GM10266 (cell line): ENCODE data around the gene NUP50.

ENCODE experiments used
- DNase-seq: peaks from one replicate; pipeline ENCODE4 v3.0.0; 2012; ENCODE audit errors: extremely low spot score
- TF ChIP-seq, protein P1 (sequence below): IDR thresholded peaks from 2 replicates; pipeline ENCODE4 v1.5.1; 2012; ENCODE audit warnings: mild to moderate bottlenecking, low read depth; ENCODE audit not compliant: control insufficient read depth, insufficient read depth; ENCODE audit errors: missing control alignments

Gene NUP50

DNA sequence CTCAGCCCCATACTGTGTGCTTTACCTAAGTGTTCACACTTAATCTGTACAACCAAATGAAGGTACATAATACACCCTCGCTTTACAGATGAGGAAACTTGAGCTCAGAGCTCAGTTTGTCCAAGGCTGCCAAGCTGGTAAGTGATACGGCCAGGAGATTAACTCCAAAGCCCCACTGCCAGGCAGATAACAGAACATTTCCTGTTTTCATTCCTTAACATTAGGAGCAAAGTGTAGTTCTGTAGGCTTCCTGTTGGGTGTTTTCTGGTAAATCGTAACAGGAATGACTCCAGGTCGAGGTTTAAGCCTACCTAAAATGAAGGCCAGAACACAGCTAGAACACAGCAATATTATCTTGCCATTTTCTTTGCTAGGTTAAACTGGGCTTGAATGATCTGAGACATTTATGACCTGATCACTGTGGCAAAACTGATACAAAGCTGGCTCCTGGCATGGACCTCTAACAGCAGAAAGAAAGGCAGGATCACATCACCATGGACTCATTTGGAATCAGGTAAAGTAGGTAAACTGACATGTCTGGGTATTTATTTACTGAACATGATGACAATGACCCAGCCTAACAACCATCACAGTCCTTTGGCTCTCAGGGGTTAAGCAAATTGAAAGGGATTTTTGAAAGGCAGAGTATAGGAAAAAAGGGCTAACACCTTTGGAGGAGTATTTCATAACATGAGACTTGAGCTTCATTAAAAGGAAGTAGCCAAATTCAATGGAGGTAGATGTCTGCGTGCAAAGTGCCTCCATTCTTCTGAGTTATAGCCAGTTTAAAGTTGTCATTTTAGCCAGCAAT is 3.9 kb upstream of the NUP50 start:
- DNase-seq: no peak
- TF ChIP-seq, protein P1, sequence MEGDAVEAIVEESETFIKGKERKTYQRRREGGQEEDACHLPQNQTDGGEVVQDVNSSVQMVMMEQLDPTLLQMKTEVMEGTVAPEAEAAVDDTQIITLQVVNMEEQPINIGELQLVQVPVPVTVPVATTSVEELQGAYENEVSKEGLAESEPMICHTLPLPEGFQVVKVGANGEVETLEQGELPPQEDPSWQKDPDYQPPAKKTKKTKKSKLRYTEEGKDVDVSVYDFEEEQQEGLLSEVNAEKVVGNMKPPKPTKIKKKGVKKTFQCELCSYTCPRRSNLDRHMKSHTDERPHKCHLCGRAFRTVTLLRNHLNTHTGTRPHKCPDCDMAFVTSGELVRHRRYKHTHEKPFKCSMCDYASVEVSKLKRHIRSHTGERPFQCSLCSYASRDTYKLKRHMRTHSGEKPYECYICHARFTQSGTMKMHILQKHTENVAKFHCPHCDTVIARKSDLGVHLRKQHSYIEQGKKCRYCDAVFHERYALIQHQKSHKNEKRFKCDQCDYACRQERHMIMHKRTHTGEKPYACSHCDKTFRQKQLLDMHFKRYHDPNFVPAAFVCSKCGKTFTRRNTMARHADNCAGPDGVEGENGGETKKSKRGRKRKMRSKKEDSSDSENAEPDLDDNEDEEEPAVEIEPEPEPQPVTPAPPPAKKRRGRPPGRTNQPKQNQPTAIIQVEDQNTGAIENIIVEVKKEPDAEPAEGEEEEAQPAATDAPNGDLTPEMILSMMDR: no peak

DNA sequence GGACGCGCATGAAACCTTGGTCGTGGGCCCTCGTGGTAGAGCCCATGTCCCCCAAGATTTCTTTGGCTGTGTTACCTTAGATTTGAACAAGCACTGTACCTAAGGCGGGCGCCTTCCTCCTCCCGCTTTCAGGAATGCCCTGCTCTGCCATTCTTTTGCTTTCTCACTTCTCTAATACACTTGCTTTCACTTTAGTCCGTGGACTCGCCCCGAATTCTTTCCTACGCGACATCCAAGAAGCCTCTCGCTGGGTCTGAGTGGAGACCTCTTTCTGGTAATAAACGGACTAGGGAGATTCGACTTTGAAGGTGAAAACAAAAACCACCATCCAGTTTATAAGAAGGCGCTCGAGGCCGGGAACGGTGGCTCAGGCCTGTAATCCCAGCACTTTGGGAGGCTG is 1.2 kb upstream of the NUP50 start:
- TF ChIP-seq, protein P1: no peak
- DNase-seq: no peak

DNA sequence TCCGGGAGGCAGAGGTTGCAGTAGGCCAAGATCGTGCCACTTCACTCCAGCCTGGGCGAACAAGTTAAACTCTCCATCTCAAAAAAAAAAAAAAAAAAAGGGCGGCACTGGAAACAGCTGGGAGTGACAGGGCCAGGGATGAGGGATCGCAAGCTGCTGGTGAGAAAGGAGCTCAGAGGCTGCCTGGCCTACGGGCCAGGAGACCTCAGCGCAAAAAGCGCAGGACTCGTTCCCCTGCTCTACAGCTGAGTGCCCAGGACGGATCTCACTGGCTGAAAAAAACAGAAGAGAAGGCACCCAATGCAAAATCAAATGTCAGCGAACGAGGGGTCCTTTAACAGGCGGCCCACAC is 650 bp upstream of the NUP50 start:
- TF ChIP-seq, protein P1: no peak
- peak; percentile 43 for DNase-seq

DNA sequence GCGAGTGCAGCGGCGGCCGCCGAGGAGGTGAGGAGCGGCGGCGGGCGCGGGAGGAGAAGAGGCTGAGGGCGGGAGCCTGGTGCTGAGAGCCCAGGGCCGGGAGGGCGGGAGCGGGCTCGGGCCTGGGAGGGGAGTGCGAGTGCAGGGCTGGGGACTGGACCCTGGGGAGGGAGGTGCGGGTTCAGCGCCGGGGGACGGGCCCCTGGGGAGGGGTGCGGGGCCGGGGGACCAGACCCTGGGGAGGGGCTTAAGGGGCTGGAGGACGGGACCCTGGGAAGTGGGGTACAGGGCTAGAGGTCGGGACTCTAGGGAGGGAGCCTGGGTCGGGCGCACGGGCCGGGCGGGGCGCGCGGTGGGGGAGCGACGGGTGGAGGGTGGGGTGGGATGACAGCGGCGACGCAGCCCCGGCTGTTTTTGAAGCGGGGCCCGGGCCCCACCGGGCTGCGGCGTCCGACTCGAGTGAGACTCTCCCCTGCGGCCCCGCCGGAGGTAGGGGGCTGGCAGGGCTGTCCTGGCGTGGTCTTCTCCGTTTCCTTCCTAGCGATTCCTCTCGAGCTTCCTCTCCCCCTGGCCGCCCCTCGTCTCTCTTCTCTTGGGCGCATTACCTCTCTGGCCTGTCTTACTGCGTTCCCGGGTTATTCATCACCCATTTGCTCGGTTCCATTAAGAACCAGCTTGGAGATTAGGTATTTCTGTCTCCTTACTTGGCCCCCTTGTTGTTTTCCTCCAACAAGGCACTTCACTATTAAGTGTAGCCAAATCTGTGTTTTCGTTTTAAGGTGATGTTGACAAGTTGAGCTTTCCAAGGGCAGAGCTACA is 754 bp downstream of the NUP50 start:
- peak; percentile 62 for DNase-seq
- TF ChIP-seq, protein P1: no peak

DNA sequence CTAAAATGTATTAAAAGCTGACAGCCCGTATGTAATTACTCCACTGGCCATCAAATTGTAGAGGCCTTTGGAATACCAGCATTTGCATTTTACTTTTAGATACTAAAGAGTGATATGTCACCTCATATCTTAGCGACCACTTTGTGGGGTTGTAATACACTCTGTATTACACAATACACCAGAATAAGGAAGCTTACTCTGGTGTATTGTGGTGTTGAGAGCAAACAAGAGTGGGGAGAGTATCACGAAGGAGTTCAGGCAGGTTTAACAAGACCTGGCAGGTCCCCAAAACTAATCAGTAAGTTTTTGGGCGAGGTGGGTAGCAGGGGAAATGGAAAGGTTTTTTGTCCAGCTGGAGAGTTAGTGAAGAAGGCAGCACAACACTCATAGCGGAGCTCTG is 3.2 kb downstream of the NUP50 start:
- TF ChIP-seq, protein P1: no peak
- DNase-seq: no peak

DNA sequence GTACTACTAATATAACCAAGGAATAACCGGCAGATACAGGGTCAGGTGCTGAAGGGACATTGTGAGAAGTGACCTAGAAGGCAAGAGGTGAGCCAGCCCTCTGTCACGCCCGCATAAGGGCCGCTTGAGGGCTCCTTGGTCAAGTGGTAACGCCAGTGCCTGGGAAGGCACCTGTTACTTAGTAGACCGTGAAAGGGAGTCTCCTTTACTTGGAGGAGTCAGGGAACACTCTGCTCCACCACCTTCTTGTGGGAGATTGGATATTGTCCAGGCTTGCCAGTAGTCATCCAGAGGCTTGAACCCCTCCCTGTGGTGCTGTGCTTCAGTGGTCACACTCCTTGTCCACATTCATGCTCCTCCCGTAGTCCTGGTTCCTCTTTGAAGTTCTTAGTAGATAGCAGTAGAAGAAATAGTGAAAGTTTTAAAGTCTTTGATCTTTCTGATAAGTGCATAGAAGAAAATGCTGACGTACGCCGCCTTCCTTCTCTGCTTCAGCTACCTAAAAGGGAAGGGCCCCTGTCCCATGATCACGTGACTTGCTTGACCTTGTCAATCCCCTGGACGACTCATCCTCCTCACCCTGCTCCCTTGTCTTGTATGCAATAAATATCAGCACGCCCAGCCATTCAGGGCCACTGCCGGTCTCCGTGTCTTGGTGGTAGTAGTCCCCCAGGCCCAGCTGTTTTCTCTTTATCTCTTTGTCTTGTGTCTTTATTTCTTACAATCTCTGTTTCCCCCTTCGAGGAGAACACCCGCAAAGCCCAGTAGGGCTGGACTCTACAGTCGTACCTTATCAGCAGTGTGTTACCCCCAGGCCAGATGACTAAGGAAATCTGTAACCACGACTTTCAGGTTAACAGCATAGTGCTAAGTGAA is 6.1 kb downstream of the NUP50 start:
- DNase-seq: no peak
- TF ChIP-seq, protein P1: no peak
